GM12891 (cell line): ENCODE results near the gene MAML2.

Experiments used
- PAX5 ChIP-seq: IDR thresholded peaks from 2 replicates; pipeline ENCODE4 v1.6.1; 2011; ENCODE audit warnings: low read length, moderate library complexity, mild to moderate bottlenecking; ENCODE audit not compliant: insufficient read depth, severe bottlenecking
- POLR2A ChIP-seq: IDR thresholded peaks from 2 replicates; pipeline ENCODE4 v1.6.1; 2011; ENCODE audit warnings: low read depth, low read length, control low read depth
- POLR2AphosphoS5 ChIP-seq: IDR thresholded peaks from 2 replicates; pipeline ENCODE4 v1.6.1; 2011; ENCODE audit warnings: low read depth, low read length, control low read depth
- TAF1 ChIP-seq: IDR thresholded peaks from 2 replicates; pipeline ENCODE4 v1.6.1; 2011; ENCODE audit warnings: low read depth, low read length, control low read depth

DNA sequence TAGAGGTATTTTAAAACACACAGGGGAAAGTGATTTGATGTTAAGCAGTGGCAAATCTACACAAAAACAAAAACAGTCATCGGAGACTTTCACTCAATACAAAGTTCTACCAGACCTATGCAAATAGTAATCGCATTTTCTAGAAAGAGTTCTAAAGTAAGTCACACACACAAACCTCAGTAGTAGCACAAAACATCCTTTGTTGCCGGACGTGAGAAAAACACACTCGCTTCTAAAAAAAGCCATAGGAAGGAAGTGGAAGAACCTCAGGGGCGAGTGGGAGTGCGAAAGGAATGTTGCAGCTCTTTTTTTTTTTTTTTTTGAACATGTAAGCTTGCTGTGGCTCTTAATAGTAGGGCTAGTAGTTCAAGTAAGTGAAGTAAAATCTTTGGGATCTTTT, 88.9 kb downstream of the MAML2 start:
- TF ChIP-seq TAF1 (no peak), POLR2A (no peak), POLR2AphosphoS5 (no peak), PAX5 (no peak)
